Sigmoid colon (tissue), 7 donors: ENCODE results near the gene XRN2. TPM values are rescaled to one million over a fixed set of nuclear protein-coding genes. Genes with fewer than 3 reads are reported as not detected.

Source experiments
- DNase-seq: peaks from one replicate; pipeline ENCODE4 v3.0.0-alpha.2; 2019
- H3K27ac ChIP-seq, 4 donors: fragments of 200-600 bp; sonication (generic); one replicate each; pipeline ENCODE4 v1.5.1; 2016 to 2019; ENCODE audit warnings: mild to moderate bottlenecking in 1 of 4
- H3K27me3 ChIP-seq, 3 donors: fragments of 200-600 bp; sonication (generic); one replicate each; pipeline ENCODE4 v1.5.1; 2019; ENCODE audit warnings: mild to moderate bottlenecking in 1 of 3
- H3K36me3 ChIP-seq, 4 donors: fragments of 200-600 bp; sonication (generic); one replicate each; pipeline ENCODE4 v1.5.1; 2016 to 2019
- H3K4me1 ChIP-seq, 4 donors: fragments of 200-600 bp; sonication (generic); one replicate each; pipeline ENCODE4 v1.5.1; 2017 to 2019
- H3K4me3 ChIP-seq, 4 donors: fragments of 200-600 bp; sonication (generic); one replicate each; pipeline ENCODE4 v1.5.1; 2017 to 2019; ENCODE audit warnings: mild to moderate bottlenecking in 2 of 4, moderate library complexity in 1 of 4
- H3K9me3 ChIP-seq, 4 donors: fragments of 200-600 bp in 3 of 4; sonication (generic) in 3 of 4; one replicate each; pipeline versions ENCODE4 v1.5.1 to v1.6.1; 2013 to 2019
- EP300 ChIP-seq, 4 donors: sonication (generic); formaldehyde crosslinking; IDR thresholded peaks; one replicate each; pipeline ENCODE4 v1.6.1; 2017; ENCODE audit warnings: antibody characterized with exemption in 4 of 4
- POLR2A ChIP-seq, 2 donors: fragments of 450-650 bp; IDR thresholded peaks; one replicate each; pipeline ENCODE4 v1.6.1; 2016; ENCODE audit warnings: antibody characterized with exemption in 2 of 2, mild to moderate bottlenecking in 2 of 2, moderate library complexity in 2 of 2
- POLR2AphosphoS5 ChIP-seq, 4 donors: sonication (generic); formaldehyde crosslinking; IDR thresholded peaks; one replicate each; pipeline ENCODE4 v1.6.1; 2017; ENCODE audit warnings: antibody characterized with exemption in 4 of 4
- WGBS, 2 donors: extraction: QIAGEN DNeasy Blood & Tissue Kit; methylation state at CpG; one replicate each; pipeline ENCODE4 v1.1.7; 2013; 5-methylcytosine and 5-hydroxymethylcytosine counted together
- intact Hi-C: fragments of 100-400 bp; cut with DNase I; formaldehyde crosslinking; loops from one replicate; pipeline ENCODE4 v1.15.1; 2023
- polyA plus RNA-seq, 3 donors: library from polyadenylated mRNA; stranded (reverse); fragments of 200-250 nt; gene quantifications; one replicate each; pipeline ENCODE4 v1.2.3, GENCODE V29; 2013
- total RNA-seq, 4 donors: library from RNA; depleted of rRNA; stranded (reverse); fragments of >200 nt; gene quantifications; one replicate each; pipeline ENCODE4 v1.1.0, GENCODE V29; 2016
- TF ChIP-seq, protein P1 (sequence below), 4 experiments: fragments of 450-650 bp in 3 of 4; fragments of 200-600 bp in 1 of 4; IDR thresholded peaks; one replicate each; pipeline ENCODE4 v1.5.1; 2016 to 2019; ENCODE audit warnings: antibody characterized with exemption in 4 of 4, mild to moderate bottlenecking in 3 of 4, moderate library complexity in 2 of 4
- donor health status: healthy with polysubstance abuse.
- donor health status: Bipolar disorder and iron deficiency.
- donor health status: healthy.

Gene XRN2
- total and polyA plus RNA-seq, 7 donors = 21.0 to 79.8 (median 53.5) TPM

DNA sequence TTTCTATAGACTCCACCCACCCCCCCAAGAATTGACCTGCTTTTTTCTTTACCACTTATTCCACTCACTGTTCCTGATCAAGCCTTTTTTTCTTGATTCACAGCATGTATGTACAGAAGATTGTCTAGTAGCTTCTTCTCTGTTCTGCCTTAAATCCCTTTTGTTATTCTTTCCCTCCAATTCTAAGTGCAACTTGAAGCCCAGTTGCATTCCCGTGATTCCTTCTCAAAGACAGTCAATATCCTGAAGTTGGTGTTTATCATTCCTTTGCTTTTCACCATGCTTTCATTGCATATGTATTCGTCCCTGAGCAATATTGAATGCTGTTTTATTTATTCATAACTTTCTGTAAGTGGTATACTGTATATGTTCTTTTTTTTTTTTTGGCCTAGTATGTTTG, 21.0 kb downstream of the XRN2 start:
- WGBS, 2 donors = 83 to 85% methylated on average over 2 of the region's 2 CpGs
- intact Hi-C loops = no loop called here
- peaks cover 0 to 34% (median 24%) of the 10 kb centered on the region in 4 donors for H3K4me1 ChIP-seq

DNA sequence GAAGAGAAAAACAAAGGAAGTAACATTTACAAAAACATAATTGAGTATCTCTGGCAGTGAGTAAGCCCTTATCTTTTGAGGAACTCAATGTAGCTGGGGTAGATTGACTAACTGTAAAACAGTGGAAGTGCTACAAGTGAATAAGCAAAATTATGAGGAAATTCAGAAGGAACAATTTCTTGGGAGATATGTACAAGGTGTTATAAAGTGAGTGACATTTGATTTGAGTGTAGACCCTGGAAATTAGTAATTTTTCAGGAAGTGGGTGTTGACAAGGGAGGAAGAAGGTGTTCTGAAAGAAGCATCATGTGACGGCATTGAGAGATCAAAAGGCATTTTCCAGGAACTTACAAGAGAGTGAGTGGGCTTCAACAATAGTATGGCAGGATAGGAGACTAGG, 22.2 kb downstream of the XRN2 start:
- peaks cover 0 to 34% (median 24%) of the 10 kb centered on the region in 4 donors for H3K4me1 ChIP-seq
- no peak overlapping the region for H3K4me3 ChIP-seq
- no peaks in the 10 kb centered on the region for H3K27me3 ChIP-seq
- H3K9me3 ChIP-seq = no peaks in the 10 kb centered on the region
- WGBS, 2 donors = 52 to 80% methylated on average over 1 of the region's 1 CpG
- H3K27ac ChIP-seq = no peak overlapping the region
- TF ChIP-seq POLR2AphosphoS5 (IDR thresholded peaks at IDR 0.05) = no peak
- TF ChIP-seq EP300 (IDR thresholded peaks at IDR 0.05) = no peak
- TF ChIP-seq, protein P1, sequence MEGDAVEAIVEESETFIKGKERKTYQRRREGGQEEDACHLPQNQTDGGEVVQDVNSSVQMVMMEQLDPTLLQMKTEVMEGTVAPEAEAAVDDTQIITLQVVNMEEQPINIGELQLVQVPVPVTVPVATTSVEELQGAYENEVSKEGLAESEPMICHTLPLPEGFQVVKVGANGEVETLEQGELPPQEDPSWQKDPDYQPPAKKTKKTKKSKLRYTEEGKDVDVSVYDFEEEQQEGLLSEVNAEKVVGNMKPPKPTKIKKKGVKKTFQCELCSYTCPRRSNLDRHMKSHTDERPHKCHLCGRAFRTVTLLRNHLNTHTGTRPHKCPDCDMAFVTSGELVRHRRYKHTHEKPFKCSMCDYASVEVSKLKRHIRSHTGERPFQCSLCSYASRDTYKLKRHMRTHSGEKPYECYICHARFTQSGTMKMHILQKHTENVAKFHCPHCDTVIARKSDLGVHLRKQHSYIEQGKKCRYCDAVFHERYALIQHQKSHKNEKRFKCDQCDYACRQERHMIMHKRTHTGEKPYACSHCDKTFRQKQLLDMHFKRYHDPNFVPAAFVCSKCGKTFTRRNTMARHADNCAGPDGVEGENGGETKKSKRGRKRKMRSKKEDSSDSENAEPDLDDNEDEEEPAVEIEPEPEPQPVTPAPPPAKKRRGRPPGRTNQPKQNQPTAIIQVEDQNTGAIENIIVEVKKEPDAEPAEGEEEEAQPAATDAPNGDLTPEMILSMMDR (IDR thresholded peaks at IDR 0.05) = no peak
- H3K36me3 ChIP-seq = peaks cover 0 to 3% (median 0%) of the 10 kb centered on the region in 4 donors
- intact Hi-C loops = no loop called here
- no peak for DNase-seq

More for the DNA sequence above, 21.0 kb downstream of the XRN2 start:
- no peaks in the 10 kb centered on the region for H3K36me3 ChIP-seq
- H3K27ac ChIP-seq = no peak overlapping the region
- H3K4me3 ChIP-seq = no peak overlapping the region
- no peak for DNase-seq
- H3K27me3 ChIP-seq = no peaks in the 10 kb centered on the region
- TF ChIP-seq, protein P1 (IDR thresholded peaks at IDR 0.05) = no peak
- no peak for TF ChIP-seq EP300 (IDR thresholded peaks at IDR 0.05)
- no peak for TF ChIP-seq POLR2AphosphoS5 (IDR thresholded peaks at IDR 0.05)
- no peak for TF ChIP-seq POLR2A (IDR thresholded peaks at IDR 0.05)
- H3K9me3 ChIP-seq = peaks cover 0 to 4% (median 0%) of the 10 kb centered on the region in 4 donors

DNA sequence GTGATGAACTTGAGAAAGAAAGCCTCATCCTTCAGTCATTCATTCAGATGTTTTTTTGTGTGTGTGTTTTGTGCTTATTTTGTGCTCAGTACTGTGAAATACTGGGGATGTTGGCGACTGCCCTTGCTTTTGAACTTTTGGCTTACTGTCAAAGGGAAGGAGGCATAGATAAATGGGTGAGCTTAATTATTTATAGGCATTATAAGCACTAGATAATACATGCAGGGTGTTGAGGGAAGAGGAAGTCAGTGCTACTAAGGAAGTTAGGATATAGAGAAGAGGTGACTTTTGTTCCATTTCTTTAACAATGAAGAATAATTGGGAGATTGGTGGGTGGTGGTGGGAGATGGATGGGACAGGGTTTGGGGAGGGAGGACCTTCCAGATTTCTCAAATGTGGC, 23.6 kb downstream of the XRN2 start:
- intact Hi-C loops = no loop called here
- 81 to 91% methylated on average over 1 of the region's 1 CpG for WGBS, 2 donors
- Histone ChIP-seq H3K27me3 (no peaks in the 10 kb centered on the region), H3K36me3 (peaks cover 0 to 12% (median 0%) of the 10 kb centered on the region in 4 donors), H3K4me1 (peaks cover 0 to 34% (median 24%) of the 10 kb centered on the region in 4 donors), H3K27ac (no peak overlapping the region), H3K9me3 (no peaks in the 10 kb centered on the region), H3K4me3 (no peak overlapping the region)
- DNase-seq = no peak
- TF ChIP-seq POLR2AphosphoS5 (IDR thresholded peaks at IDR 0.05) (no peak), EP300 (IDR thresholded peaks at IDR 0.05) (no peak), POLR2A (IDR thresholded peaks at IDR 0.05) (no peak)
- TF ChIP-seq, protein P1 (IDR thresholded peaks at IDR 0.05) = no peak

DNA sequence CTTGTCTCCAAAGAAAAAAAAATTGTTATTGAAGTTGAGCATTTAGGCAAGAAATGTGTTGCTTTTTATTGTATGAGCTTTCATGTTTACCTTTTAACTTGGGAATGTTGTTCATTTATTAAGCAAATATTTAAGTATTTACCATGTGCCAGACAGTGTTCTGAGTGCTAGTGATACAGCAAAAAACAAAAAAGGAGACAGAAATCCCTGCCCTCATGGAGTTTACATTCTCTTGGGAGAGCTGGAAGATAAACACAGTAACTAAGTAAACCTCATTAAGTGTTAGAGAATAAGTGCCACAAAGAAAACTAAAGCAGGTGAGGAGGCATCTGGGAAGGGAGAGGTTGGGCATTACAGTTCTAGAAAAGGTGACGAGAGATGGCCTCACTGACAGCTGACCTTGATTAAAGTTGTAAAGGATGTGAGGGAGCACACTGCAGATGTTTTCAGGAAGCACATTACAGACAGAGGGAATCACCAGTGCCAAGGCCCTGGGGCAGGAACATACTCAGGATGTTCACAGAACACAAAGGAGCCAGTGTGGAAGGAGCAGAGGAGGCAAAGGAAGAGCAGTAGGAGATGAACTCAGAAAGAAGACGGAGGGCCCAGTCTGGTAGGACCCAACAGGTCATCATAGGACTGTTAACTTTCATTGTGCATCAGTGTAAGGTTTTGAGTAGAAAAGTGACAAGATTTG, 33.5 kb downstream of the XRN2 start:
- Histone ChIP-seq H3K36me3 (peaks cover 12 to 87% (median 34%) of the 10 kb centered on the region in 4 donors), H3K27ac (no peak overlapping the region), H3K9me3 (no peaks in the 10 kb centered on the region), H3K4me3 (no peak overlapping the region), H3K27me3 (no peaks in the 10 kb centered on the region), H3K4me1 (no peaks in the 10 kb centered on the region)
- WGBS, 2 donors = 98 to 99% methylated on average over 2 of the region's 2 CpGs
- intact Hi-C loops = no loop called here
- no peak for TF ChIP-seq EP300 (IDR thresholded peaks at IDR 0.05)
- DNase-seq = no peak

DNA sequence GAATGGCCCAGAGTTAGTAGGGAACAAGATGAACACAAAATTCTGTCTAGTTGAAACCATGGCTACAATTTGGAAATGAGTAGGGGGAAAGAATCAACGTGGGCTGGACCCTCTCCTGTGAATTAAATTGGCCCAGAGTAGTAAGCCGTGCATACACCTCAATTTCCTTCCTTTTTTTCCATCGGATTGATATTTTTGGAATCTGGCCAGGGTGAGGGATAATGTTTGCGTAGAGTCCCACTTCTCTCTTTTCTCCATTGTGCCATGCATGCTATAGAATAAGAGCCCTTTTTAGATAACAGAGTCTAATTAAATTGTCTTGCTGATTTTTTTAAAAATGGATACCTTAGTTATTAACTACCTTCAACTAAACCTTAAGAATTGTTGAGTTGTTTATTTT, 35.2 kb downstream of the XRN2 start:
- TF ChIP-seq EP300 (IDR thresholded peaks at IDR 0.05) (no peak), POLR2AphosphoS5 (IDR thresholded peaks at IDR 0.05) (no peak), POLR2A (IDR thresholded peaks at IDR 0.05) (no peak)
- TF ChIP-seq, protein P1 (IDR thresholded peaks at IDR 0.05) = no peak
- H3K4me3 ChIP-seq = no peak overlapping the region
- no peak for DNase-seq
- no peak overlapping the region for H3K27ac ChIP-seq
- intact Hi-C loops = no loop called here
- peaks cover 10 to 81% (median 33%) of the 10 kb centered on the region in 4 donors for H3K36me3 ChIP-seq
- no peaks in the 10 kb centered on the region for H3K9me3 ChIP-seq
- H3K4me1 ChIP-seq = no peaks in the 10 kb centered on the region
- 67 to 81% methylated on average over 4 of the region's 4 CpGs for WGBS, 2 donors
- no peaks in the 10 kb centered on the region for H3K27me3 ChIP-seq
